Liver (tissue), 9 donors: Measurements from ENCODE around the gene ACOT12. TPM values are rescaled to one million over a fixed set of nuclear protein-coding genes. Genes with fewer than 3 reads are reported as not detected.

Source experiments
- DNase-seq: peaks from one replicate; pipeline ENCODE4 v3.0.0-alpha.2; 2017; ENCODE audit warnings: low spot score
- H3K27ac ChIP-seq, 2 donors: one replicate each; pipeline ENCODE4 v1.7.0; 2013; ENCODE audit warnings: inconsistent platforms in 2 of 2, low read length in 2 of 2, control low read depth in 1 of 2, low read depth in 1 of 2, mild to moderate bottlenecking in 1 of 2
- H3K27me3 ChIP-seq, 4 donors: one replicate each; pipeline versions ENCODE4 v1.6.1 to v1.7.0; 2013; ENCODE audit warnings: low read length in 3 of 4, inconsistent platforms in 1 of 4, mild to moderate bottlenecking in 1 of 4, moderate library complexity in 1 of 4; ENCODE audit not compliant: control insufficient read depth in 4 of 4, insufficient read depth in 4 of 4
- H3K36me3 ChIP-seq, 4 donors: one replicate each; pipeline versions ENCODE4 v1.6.1 to v1.7.0; 2013; ENCODE audit warnings: low read length in 3 of 4, mild to moderate bottlenecking in 3 of 4, low read depth in 1 of 4, moderate library complexity in 1 of 4; ENCODE audit not compliant: control insufficient read depth in 4 of 4, insufficient read depth in 3 of 4
- H3K4me1 ChIP-seq, 4 donors: one replicate each; pipeline versions ENCODE4 v1.6.1 to v1.7.0; 2013; ENCODE audit warnings: low read length in 3 of 4, mild to moderate bottlenecking in 3 of 4, moderate library complexity in 1 of 4; ENCODE audit not compliant: control insufficient read depth in 4 of 4, insufficient read depth in 4 of 4
- H3K4me3 ChIP-seq, 3 donors: one replicate each; pipeline versions ENCODE4 v1.6.1 to v1.7.0; 2013; ENCODE audit warnings: low read length in 3 of 3, control low read depth in 1 of 3, low read depth in 1 of 3, mild to moderate bottlenecking in 1 of 3
- H3K9ac ChIP-seq, 2 donors: one replicate each; pipeline ENCODE4 v1.7.0; 2013; ENCODE audit warnings: low read length in 2 of 2, mild to moderate bottlenecking in 2 of 2, moderate library complexity in 2 of 2, control low read depth in 1 of 2, low read depth in 1 of 2
- H3K9me3 ChIP-seq, 4 donors: one replicate each; pipeline versions ENCODE4 v1.6.1 to v1.7.0; 2013; ENCODE audit warnings: low read length in 3 of 4; ENCODE audit not compliant: control insufficient read depth in 4 of 4
- CTCF ChIP-seq: fragments of 150-350 bp; IDR thresholded peaks from 2 replicates; pipeline ENCODE4 v1.5.1; 2017; ENCODE audit warnings: improper control_type of control experiment, low read depth, low read length; ENCODE audit not compliant: missing input control
- EGR1 ChIP-seq, 2 donors: IDR thresholded peaks; 2 replicates each; pipeline ENCODE4 v1.6.1; 2016 to 2018; ENCODE audit warnings: antibody characterized with exemption in 2 of 2, low read depth in 2 of 2
- FOXA2 ChIP-seq: IDR thresholded peaks from 2 replicates; pipeline ENCODE4 v1.6.1; 2016; ENCODE audit warnings: antibody characterized with exemption
- GABPA ChIP-seq, 2 donors: IDR thresholded peaks in 1 of 2; conservative IDR thresholded peaks in 1 of 2; 2 replicates each; pipeline ENCODE4 v1.6.1; 2016; ENCODE audit warnings: antibody characterized with exemption in 2 of 2, mild to moderate bottlenecking in 1 of 2, moderate library complexity in 1 of 2
- HNF4A ChIP-seq, 2 donors: conservative IDR thresholded peaks; 2 replicates each; pipeline ENCODE4 v1.6.1; 2016; ENCODE audit warnings: antibody characterized with exemption in 2 of 2, mild to moderate bottlenecking in 2 of 2
- HNF4G ChIP-seq: IDR thresholded peaks from 2 replicates; pipeline ENCODE4 v1.6.1; 2016; ENCODE audit warnings: antibody characterized with exemption
- JUND ChIP-seq, 2 donors: IDR thresholded peaks; 2 replicates each; pipeline ENCODE4 v1.6.1; 2016; ENCODE audit warnings: antibody characterized with exemption in 2 of 2
- MAX ChIP-seq: IDR thresholded peaks from 2 replicates; pipeline ENCODE4 v1.6.1; 2016; ENCODE audit warnings: antibody characterized with exemption
- NR2F2 ChIP-seq: IDR thresholded peaks from 2 replicates; pipeline ENCODE4 v1.6.1; 2016; ENCODE audit warnings: antibody characterized with exemption
- RAD21 ChIP-seq, 2 donors: IDR thresholded peaks; 2 replicates each; pipeline ENCODE4 v1.6.1; 2016; ENCODE audit warnings: antibody characterized with exemption in 2 of 2, mild to moderate bottlenecking in 2 of 2
- REST ChIP-seq: IDR thresholded peaks from 2 replicates; pipeline ENCODE4 v1.6.1; 2016; ENCODE audit warnings: antibody characterized with exemption, mild to moderate bottlenecking
- RXRA ChIP-seq, 2 donors: IDR thresholded peaks; 2 replicates each; pipeline ENCODE4 v1.6.1; 2017 to 2018; ENCODE audit warnings: antibody characterized with exemption in 2 of 2, mild to moderate bottlenecking in 1 of 2
- TAF1 ChIP-seq: conservative IDR thresholded peaks from 2 replicates; pipeline ENCODE4 v1.6.1; 2016; ENCODE audit warnings: antibody characterized with exemption, mild to moderate bottlenecking
- YY1 ChIP-seq: IDR thresholded peaks from 2 replicates; pipeline ENCODE4 v1.6.1; 2016; ENCODE audit warnings: antibody characterized with exemption, mild to moderate bottlenecking
- ZBTB33 ChIP-seq: IDR thresholded peaks from 2 replicates; pipeline ENCODE4 v1.6.1; 2016; ENCODE audit warnings: antibody characterized with exemption
- WGBS: extraction: QIAGEN DNeasy Blood & Tissue Kit; methylation state at CpG from one replicate; pipeline ENCODE4 v1.1.7; 2013; 5-methylcytosine and 5-hydroxymethylcytosine counted together
- polyA plus RNA-seq, 2 donors: library from polyadenylated mRNA; stranded (reverse) in 1 of 2; unstranded in 1 of 2; fragments of 200-250 nt in 1 of 2; fragments of >200 nt in 1 of 2; fragmentation: Nextera tagmentation in 1 of 2; extraction: Ambion mirVana in 1 of 2; gene quantifications; one replicate each; pipeline versions ENCODE4 v1.2.1 to v1.2.3, GENCODE V29; 2013 to 2015
- total RNA-seq, 2 donors: library from RNA; depleted of rRNA; stranded (reverse); fragments of >200 nt; gene quantifications; one replicate each; pipeline ENCODE4 v1.2.3, GENCODE V29; 2014
- donor health status: healthy.
- donor health status: healthy.
- donor health status: healthy.
- donor health status: healthy.
- donor health status: healthy.

The ACOT12 gene
- total and polyA plus RNA-seq, 4 donors, result 16.9 to 76.4 (median 38.8) TPM

GRCh38 chr5:81393430-81393782 lies 528 bp downstream of the ACOT12 start:
- DNase-seq, result no peak
- peaks cover 10 to 45% (median 12%) of the 10 kb centered on the region in 4 donors for H3K4me1 ChIP-seq
- H3K9ac ChIP-seq, result peak overlapping the region in 1 of 2 donors; percentile 49
- H3K9me3 ChIP-seq, result no peaks in the 10 kb centered on the region
- WGBS, result 13% methylated on average over 10 of the region's 10 CpGs
- TF ChIP-seq JUND (IDR thresholded peaks at IDR 0.05) (no peak), NR2F2 (no peak), RAD21 (IDR thresholded peaks at IDR 0.05) (peak in 1 of 2 donors; percentile 41), ZBTB33 (no peak), YY1 (no peak), GABPA (IDR thresholded peaks at IDR 0.05 in 1 of 2, conservative IDR thresholded peaks at IDR 0.05 in 1 of 2) (no peak), HNF4G (no peak), RXRA (IDR thresholded peaks at IDR 0.05) (no peak), CTCF (peak; percentile 2)
- peak overlapping the region; percentile 53 to 88 for H3K27ac ChIP-seq
- H3K27me3 ChIP-seq, result no peaks in the 10 kb centered on the region
- no peaks in the 10 kb centered on the region for H3K36me3 ChIP-seq
- peak overlapping the region; percentile 45 to 98 (median 76) for H3K4me3 ChIP-seq

GRCh38 chr5:81389025-81389424 lies 4.9 kb downstream of the ACOT12 start:
- DNase-seq, result no peak
- Histone ChIP-seq H3K27me3 (no peaks in the 10 kb centered on the region), H3K36me3 (peaks cover 0 to 5% (median 2%) of the 10 kb centered on the region in 4 donors), H3K9ac (no peak overlapping the region), H3K4me1 (peaks cover 0 to 34% (median 6%) of the 10 kb centered on the region in 4 donors), H3K27ac (no peak overlapping the region), H3K4me3 (no peak overlapping the region), H3K9me3 (no peaks in the 10 kb centered on the region)
- no peak for TF ChIP-seq RXRA (IDR thresholded peaks at IDR 0.05)
- TF ChIP-seq YY1, result no peak
- no peak for TF ChIP-seq FOXA2
- TF ChIP-seq ZBTB33, result no peak
- no peak for TF ChIP-seq RAD21 (IDR thresholded peaks at IDR 0.05)
- TF ChIP-seq EGR1 (IDR thresholded peaks at IDR 0.05; ENCODE audit: low read depth in 2 of 2), result no peak
- TF ChIP-seq MAX, result no peak
- no peak for TF ChIP-seq HNF4A (conservative IDR thresholded peaks at IDR 0.05)
- TF ChIP-seq NR2F2, result no peak
- no peak for TF ChIP-seq JUND (IDR thresholded peaks at IDR 0.05)
- TF ChIP-seq TAF1, result no peak
- TF ChIP-seq GABPA (IDR thresholded peaks at IDR 0.05 in 1 of 2, conservative IDR thresholded peaks at IDR 0.05 in 1 of 2), result no peak
- no peak for TF ChIP-seq REST
- TF ChIP-seq HNF4G, result no peak
